Measurements from ENCODE around the gene INSYN2B.

Gene INSYN2B

GRCh38 chr5:169895926-169896325, 84.4 kb downstream of the INSYN2B start:
- in situ Hi-C loops (cut with MboI; ENCODE audit: low sequenced_read_pairs): no loop called here

GRCh38 chr5:169893571-169893970, 86.7 kb downstream of the INSYN2B start:
- in situ Hi-C loops (cut with MboI; ENCODE audit: low sequenced_read_pairs): no loop called here

- in situ Hi-C loops (cut with MboI; ENCODE audit: low sequenced_read_pairs): no loop called here
Measured at GRCh38 chr5:169893010-169893409, 87.3 kb downstream of the INSYN2B start.

- in situ Hi-C loops (cut with MboI; ENCODE audit: low sequenced_read_pairs): no loop called here
Measured at GRCh38 chr5:169889572-169889971, 90.7 kb downstream of the INSYN2B start.

GRCh38 chr5:169886677-169887076, 93.6 kb downstream of the INSYN2B start:
- in situ Hi-C loops (cut with MboI; ENCODE audit: low sequenced_read_pairs): no loop called here

GRCh38 chr5:169886033-169886432, 94.3 kb downstream of the INSYN2B start:
- in situ Hi-C loops (cut with MboI; ENCODE audit: low sequenced_read_pairs): no loop called here

GRCh38 chr5:169881702-169882303, 98.5 kb downstream of the INSYN2B start:
- in situ Hi-C loops (cut with MboI; ENCODE audit: low sequenced_read_pairs): no loop called here

GRCh38 chr5:169880785-169881184, 99.5 kb downstream of the INSYN2B start:
- in situ Hi-C loops (cut with MboI; ENCODE audit: low sequenced_read_pairs): no loop called here

- in situ Hi-C loops (cut with MboI; ENCODE audit: low sequenced_read_pairs): no loop called here
Measured at GRCh38 chr5:169880012-169880663, 100.2 kb downstream of the INSYN2B start.

GRCh38 chr5:169876386-169876785, 103.9 kb downstream of the INSYN2B start:
- in situ Hi-C loops (cut with MboI; ENCODE audit: low sequenced_read_pairs): no loop called here

- in situ Hi-C loops (cut with MboI; ENCODE audit: low sequenced_read_pairs): no loop called here
Measured at GRCh38 chr5:169875731-169876130, 104.6 kb downstream of the INSYN2B start.

- in situ Hi-C loops (cut with MboI; ENCODE audit: low sequenced_read_pairs): no loop called here
Measured at GRCh38 chr5:169875091-169875728, 105.1 kb downstream of the INSYN2B start.

GRCh38 chr5:169874621-169875020, 105.7 kb downstream of the INSYN2B start:
- in situ Hi-C loops (cut with MboI; ENCODE audit: low sequenced_read_pairs): no loop called here

GRCh38 chr5:169873642-169874041, 106.7 kb downstream of the INSYN2B start:
- in situ Hi-C loops (cut with MboI; ENCODE audit: low sequenced_read_pairs): no loop called here

- in situ Hi-C loops (cut with MboI; ENCODE audit: low sequenced_read_pairs): no loop called here
Measured at GRCh38 chr5:169871826-169872490, 108.3 kb downstream of the INSYN2B start.

GRCh38 chr5:169870211-169870610, 110.1 kb downstream of the INSYN2B start:
- in situ Hi-C loops (cut with MboI; ENCODE audit: low sequenced_read_pairs): no loop called here

- in situ Hi-C loops (cut with MboI; ENCODE audit: low sequenced_read_pairs): no loop called here
Measured at GRCh38 chr5:169869066-169869465, 111.2 kb downstream of the INSYN2B start.

- in situ Hi-C loops (cut with MboI; ENCODE audit: low sequenced_read_pairs): no loop called here
Measured at GRCh38 chr5:169867347-169867746, 112.9 kb downstream of the INSYN2B start.

GRCh38 chr5:169864483-169864882, 115.8 kb downstream of the INSYN2B start:
- in situ Hi-C loops (cut with MboI; ENCODE audit: low sequenced_read_pairs): no loop called here

GRCh38 chr5:169862391-169862811, 117.9 kb downstream of the INSYN2B start:
- in situ Hi-C loops (cut with MboI; ENCODE audit: low sequenced_read_pairs): no loop called here

GRCh38 chr5:169861934-169862333, 118.4 kb downstream of the INSYN2B start:
- in situ Hi-C loops (cut with MboI; ENCODE audit: low sequenced_read_pairs): no loop called here

GRCh38 chr5:169861433-169861832, 118.9 kb downstream of the INSYN2B start:
- in situ Hi-C loops (cut with MboI; ENCODE audit: low sequenced_read_pairs): no loop called here

Measured in HL-60/S4 treated with retinoic acid at 250 ng/mL for 4 days and 3 days (cell line).